Omental fat pad (tissue), 4 donors: ENCODE measurements around the gene SH2D5. TPM values are rescaled to one million over a fixed set of nuclear protein-coding genes. Genes with fewer than 3 reads are reported as not detected.

ENCODE experiments used
- ATAC-seq: fragments of 150-250 bp; one replicate; pipeline ENCODE4 v1.9.1; 2016; ENCODE audit warnings: mild to moderate bottlenecking, moderate library complexity; ENCODE audit not compliant: low FRiP score
- DNase-seq: peaks from one replicate; pipeline ENCODE4 v3.0.0-alpha.2; 2019; ENCODE audit warnings: low spot score
- CTCF ChIP-seq, 3 donors: fragments of 450-650 bp; IDR thresholded peaks; one replicate each; pipeline ENCODE4 v1.5.1; 2016 to 2017; ENCODE audit warnings: antibody characterized with exemption in 3 of 3, mild to moderate bottlenecking in 3 of 3, moderate library complexity in 2 of 3
- total RNA-seq, 4 donors: library from RNA; depleted of rRNA; stranded (reverse); fragments of >200 nt; gene quantifications; one replicate each; pipeline ENCODE4 v1.1.0, GENCODE V29; 2016

The SH2D5 gene
- total RNA-seq, 4 donors from 2014 or later, result 0.25 to 5.8 (median 0.84) TPM; not detected in 1

- TF ChIP-seq CTCF (IDR thresholded peaks at IDR 0.05), result no peak
- ATAC-seq, result no peak
Measured at GRCh38 chr1:20700636-20701215, 31.8 kb downstream of the SH2D5 start.

GRCh38 chr1:20699558-20699957 is 32.9 kb downstream of the SH2D5 start:
- ATAC-seq (no peak), DNase-seq (no peak)
- TF ChIP-seq CTCF (IDR thresholded peaks at IDR 0.05), result no peak

More at GRCh38 chr1:20700636-20701215, 31.8 kb downstream of the SH2D5 start:
- no peak for DNase-seq

GRCh38 chr1:20698195-20698910 is 34.1 kb downstream of the SH2D5 start:
- no peak for DNase-seq
- no peak for TF ChIP-seq CTCF (IDR thresholded peaks at IDR 0.05)
- no peak for ATAC-seq

GRCh38 chr1:20697563-20697962 is 34.9 kb downstream of the SH2D5 start:
- no peak for ATAC-seq
- TF ChIP-seq CTCF (IDR thresholded peaks at IDR 0.05), result no peak

DNA sequence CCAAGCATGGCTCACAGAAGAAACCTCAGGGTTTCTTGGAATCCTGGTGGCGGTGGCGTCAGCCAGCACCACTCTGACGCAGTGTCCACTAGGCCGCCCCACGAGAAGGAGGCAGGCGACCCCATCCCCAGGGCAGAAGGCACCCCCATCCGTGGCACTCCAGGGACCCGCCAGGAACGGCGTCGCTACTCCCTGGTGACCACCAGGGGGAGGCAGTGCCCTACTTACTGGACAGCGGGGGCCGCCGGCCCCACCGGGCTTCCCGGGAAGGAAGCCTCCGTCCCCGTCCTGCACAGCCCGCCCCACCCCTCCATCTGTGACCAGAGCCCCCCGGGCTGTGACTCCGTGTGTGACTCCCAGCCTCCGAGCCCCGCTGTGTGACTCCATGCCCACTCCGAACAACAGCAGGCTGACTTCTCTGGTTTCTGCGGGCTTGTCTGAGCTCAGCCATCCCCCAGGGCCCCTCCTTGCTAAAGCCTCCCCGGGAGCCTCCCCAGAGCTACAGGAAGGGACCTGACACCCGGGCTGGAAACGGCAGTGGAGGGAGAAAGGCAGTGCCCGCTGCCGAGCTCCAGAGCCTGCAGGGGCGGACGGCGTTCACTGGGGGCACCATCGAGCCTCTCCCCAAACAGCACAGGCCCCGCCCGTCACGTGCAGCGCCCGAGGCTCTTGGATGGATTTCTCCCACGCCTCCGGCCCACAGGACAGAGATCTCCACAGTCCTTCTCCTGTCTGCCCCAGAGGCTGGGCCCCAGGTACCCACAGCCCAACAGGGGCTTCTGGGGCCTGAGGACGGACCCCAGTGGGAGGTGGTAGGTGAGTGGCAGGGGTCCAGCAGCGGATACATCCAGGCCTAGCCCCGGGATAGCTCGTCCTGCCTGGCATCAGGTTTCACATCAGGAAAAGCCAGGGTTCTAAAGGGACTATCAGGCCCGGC is 35.8 kb downstream of the SH2D5 start:
- ATAC-seq (peak; percentile 89), DNase-seq (peak; percentile 59)
- TF ChIP-seq CTCF (IDR thresholded peaks at IDR 0.05), result peak in 1 of 3 donors; percentile 82

More at GRCh38 chr1:20697563-20697962, 34.9 kb downstream of the SH2D5 start:
- no peak for DNase-seq

DNA sequence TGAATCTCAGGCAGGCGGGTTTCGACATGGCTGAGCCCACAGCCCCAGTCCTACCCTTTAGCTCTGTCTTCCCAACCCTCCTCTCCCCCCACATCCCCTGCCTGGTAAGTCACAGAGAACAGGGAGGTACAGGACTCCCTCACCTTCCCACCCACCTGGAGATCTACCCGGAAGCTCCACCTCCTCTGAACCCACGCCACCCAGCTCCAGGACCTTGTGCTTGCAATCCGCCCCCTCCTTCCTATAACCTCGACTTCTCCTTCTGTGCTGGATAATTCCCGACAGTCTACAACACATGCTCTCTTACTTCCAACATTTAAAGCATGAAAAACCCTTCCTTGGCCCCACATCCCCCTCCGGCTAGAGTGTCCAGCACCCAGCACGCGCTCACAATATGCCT is 37.0 kb downstream of the SH2D5 start:
- DNase-seq (no peak), ATAC-seq (no peak)
- no peak for TF ChIP-seq CTCF (IDR thresholded peaks at IDR 0.05)
